Progenitor cell of endocrine pancreas (in vitro differentiated cells): Measurements from ENCODE around the gene ITGAL. TPM values are rescaled to one million over a fixed set of nuclear protein-coding genes. Genes with fewer than 3 reads are reported as not detected.
"Not testable (repeated sequence)": the region's sequence is repeated elsewhere in the genome, so short reads cannot be mapped to it uniquely, and the experiment has no call there.

Experiments used
- DNase-seq: peaks from one replicate; pipeline ENCODE4 v3.0.0; 2021; ENCODE audit warnings: low spot score; ENCODE audit not compliant: unreplicated experiment
- H3K27ac Mint-ChIP-seq: 2 replicates; pipeline ENCODE4 v1.8.0; 2021; ENCODE audit warnings: mild to moderate bottlenecking, moderate library complexity, mixed read lengths
- H3K27me3 Mint-ChIP-seq: 2 replicates; pipeline ENCODE4 v1.8.0; 2021; ENCODE audit warnings: mixed read lengths
- H3K36me3 Mint-ChIP-seq: 2 replicates; pipeline ENCODE4 v1.8.0; 2022; ENCODE audit warnings: mixed read lengths; ENCODE audit not compliant: insufficient read depth
- H3K4me1 Mint-ChIP-seq: 2 replicates; pipeline ENCODE4 v1.8.0; 2021; ENCODE audit warnings: low read depth, mixed read lengths
- H3K4me3 Mint-ChIP-seq: 2 replicates; pipeline ENCODE4 v1.8.0; 2021; ENCODE audit warnings: low read depth, mild to moderate bottlenecking, moderate library complexity, mixed read lengths
- H3K9me3 Mint-ChIP-seq: 2 replicates; pipeline ENCODE4 v1.8.0; 2021; ENCODE audit warnings: low read depth, mixed read lengths
- CTCF ChIP-seq: fragments of 200-600 bp; sonication (generic); IDR thresholded peaks from one replicate; pipeline ENCODE4 v1.5.0; 2021; ENCODE audit warnings: antibody characterized with exemption, mild to moderate bottlenecking; ENCODE audit not compliant: unreplicated experiment
- total RNA-seq: library from RNA; stranded (reverse); gene quantifications from 2 replicates; pipeline ENCODE4 v1.2.1, GENCODE V29; 2021

Gene ITGAL
- total RNA-seq, 1 donor from 2014 or later = 0.53 TPM

GRCh38 chr16:30534368-30535105 lies 62.0 kb downstream of the ITGAL start, which contains the start of gene ZNF747:
TSS of gene ZNF747 (minus strand) at chr16:30534858. CDS start at chr16:30534679, 179 bp downstream.
- peaks cover 46% of the 10 kb centered on the region for H3K36me3 Mint-ChIP-seq
- peaks cover 21% of the 10 kb centered on the region for H3K4me1 Mint-ChIP-seq
- peaks cover 10% of the 10 kb centered on the region for H3K9me3 Mint-ChIP-seq
- no peaks in the 10 kb centered on the region for H3K27me3 Mint-ChIP-seq
- peak; percentile 76 for DNase-seq
- H3K27ac Mint-ChIP-seq = peak within 1 kb of the TSS; percentile 96
- TF ChIP-seq CTCF = no peak
- H3K4me3 Mint-ChIP-seq = peak within 1 kb of the TSS; percentile 84

DNA sequence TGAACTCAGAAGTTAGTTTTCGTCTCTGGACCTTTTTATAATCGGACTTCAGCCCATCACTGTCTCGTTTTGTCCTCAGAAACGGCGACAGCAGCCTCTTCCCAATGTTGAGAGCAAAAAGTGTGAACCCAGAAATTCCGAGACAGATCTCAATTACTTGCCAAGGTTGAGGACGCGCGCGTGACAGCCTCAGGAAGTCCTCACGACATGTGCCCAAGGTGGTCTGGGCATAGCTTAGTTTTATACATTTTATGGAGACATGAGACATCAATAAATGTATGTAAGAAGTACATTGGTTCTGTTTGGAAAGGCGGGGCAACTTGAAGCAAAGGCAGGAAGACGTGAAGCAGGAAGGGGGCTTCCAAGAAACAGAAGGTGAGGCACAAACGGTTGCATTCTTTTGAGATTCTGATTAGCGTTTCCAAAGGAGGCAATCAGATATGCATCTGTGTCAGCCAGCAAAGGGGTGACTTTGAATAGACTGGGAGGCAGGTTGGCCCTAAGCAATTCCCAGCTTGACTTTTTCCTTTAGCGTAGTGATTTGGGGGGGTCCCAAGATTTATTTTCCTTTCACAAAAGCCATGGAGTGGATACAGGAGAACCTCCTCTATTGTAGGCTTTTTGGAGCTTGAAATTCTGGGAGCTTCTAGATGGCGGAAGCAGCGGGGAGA lies 62.7 kb downstream of the ITGAL start:
- Mint-ChIP-seq H3K4me1 (peaks cover 19% of the 10 kb centered on the region), H3K9me3 (peaks cover 10% of the 10 kb centered on the region), H3K36me3 (peaks cover 49% of the 10 kb centered on the region), H3K27ac (peak overlapping the region; percentile 96), H3K27me3 (no peaks in the 10 kb centered on the region), H3K4me3 (peak overlapping the region; percentile 84)
- no peak for TF ChIP-seq CTCF
- DNase-seq = no peak

DNA sequence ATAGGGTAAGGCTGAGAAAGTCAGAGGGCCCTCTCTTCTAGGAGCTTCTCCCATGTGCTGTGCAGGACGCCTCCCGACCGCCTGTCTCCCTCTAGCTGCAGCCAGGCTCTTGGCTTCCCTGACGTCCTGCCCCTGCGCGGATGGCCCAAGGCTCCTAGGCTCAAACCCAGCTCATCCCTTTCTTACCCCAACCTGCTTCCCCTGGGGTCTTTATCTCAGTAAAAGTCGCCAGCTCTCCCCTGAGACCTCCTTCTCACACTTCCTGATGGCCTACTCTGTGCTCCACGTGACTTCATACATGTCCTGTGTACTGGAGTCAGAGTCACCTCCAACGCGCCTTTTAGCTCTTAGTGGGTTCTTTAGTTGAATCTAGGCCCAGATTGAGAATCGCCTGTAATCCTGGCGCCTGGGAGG lies 63.2 kb downstream of the ITGAL start:
- Mint-ChIP-seq H3K4me3 (peak overlapping the region; percentile 84), H3K9me3 (peaks cover 10% of the 10 kb centered on the region), H3K4me1 (peaks cover 17% of the 10 kb centered on the region), H3K27ac (peak overlapping the region; percentile 96), H3K36me3 (peaks cover 46% of the 10 kb centered on the region), H3K27me3 (no peaks in the 10 kb centered on the region)
- no peak for DNase-seq
- peak; percentile 42 for TF ChIP-seq CTCF

- H3K27me3 Mint-ChIP-seq = not testable (repeated sequence)
- peaks cover 43% of the 10 kb centered on the region for H3K36me3 Mint-ChIP-seq
Measured at GRCh38 chr16:30536391-30537024, 64.0 kb downstream of the ITGAL start.

GRCh38 chr16:30539000-30539964 lies 66.7 kb downstream of the ITGAL start:
- H3K9me3 Mint-ChIP-seq = peaks cover 10% of the 10 kb centered on the region
- peak overlapping the region; percentile 84 for H3K27ac Mint-ChIP-seq
- H3K27me3 Mint-ChIP-seq = no peaks in the 10 kb centered on the region
- H3K4me3 Mint-ChIP-seq = no peak overlapping the region
- peaks cover 40% of the 10 kb centered on the region for H3K36me3 Mint-ChIP-seq
- DNase-seq = no peak
- peaks cover 11% of the 10 kb centered on the region for H3K4me1 Mint-ChIP-seq
- no peak for TF ChIP-seq CTCF

More at GRCh38 chr16:30536391-30537024, 64.0 kb downstream of the ITGAL start:
- Mint-ChIP-seq H3K9me3 (peaks cover 10% of the 10 kb centered on the region), H3K4me3 (peak overlapping the region; percentile 84), H3K27ac (peak overlapping the region; percentile 76), H3K4me1 (peaks cover 16% of the 10 kb centered on the region)
- DNase-seq = not testable (repeated sequence)

DNA sequence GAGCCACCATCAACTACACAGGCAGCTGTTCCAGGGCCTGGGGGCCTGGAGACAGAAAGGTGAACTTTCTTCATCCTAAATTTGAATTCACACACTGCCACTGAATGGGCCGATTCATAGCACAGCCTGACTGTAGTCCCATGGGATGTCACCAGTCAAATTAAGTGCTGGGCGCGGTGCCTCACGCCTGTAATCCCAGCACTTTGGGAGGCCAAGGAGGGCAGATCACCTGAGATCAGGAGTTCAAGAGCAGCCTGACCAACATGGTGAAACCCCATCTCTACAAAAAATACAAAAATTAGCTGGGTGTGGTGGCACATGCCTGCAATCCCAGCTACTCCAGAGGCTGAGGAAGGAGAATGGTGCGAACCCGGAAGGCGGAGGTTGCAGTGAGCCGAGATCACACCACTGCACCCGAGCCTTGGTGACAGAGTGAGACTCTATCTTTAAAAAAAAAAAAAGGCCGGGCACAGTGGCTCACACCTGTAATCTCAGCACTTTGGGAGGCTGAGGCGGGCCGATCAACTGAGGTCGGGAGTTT lies 67.5 kb downstream of the ITGAL start:
- H3K27me3 Mint-ChIP-seq, DNase-seq, H3K4me1 Mint-ChIP-seq, H3K4me3 Mint-ChIP-seq: not testable (repeated sequence)
- Mint-ChIP-seq H3K9me3 (peaks cover 10% of the 10 kb centered on the region), H3K36me3 (peaks cover 38% of the 10 kb centered on the region), H3K27ac (peak overlapping the region; percentile 84)

DNA sequence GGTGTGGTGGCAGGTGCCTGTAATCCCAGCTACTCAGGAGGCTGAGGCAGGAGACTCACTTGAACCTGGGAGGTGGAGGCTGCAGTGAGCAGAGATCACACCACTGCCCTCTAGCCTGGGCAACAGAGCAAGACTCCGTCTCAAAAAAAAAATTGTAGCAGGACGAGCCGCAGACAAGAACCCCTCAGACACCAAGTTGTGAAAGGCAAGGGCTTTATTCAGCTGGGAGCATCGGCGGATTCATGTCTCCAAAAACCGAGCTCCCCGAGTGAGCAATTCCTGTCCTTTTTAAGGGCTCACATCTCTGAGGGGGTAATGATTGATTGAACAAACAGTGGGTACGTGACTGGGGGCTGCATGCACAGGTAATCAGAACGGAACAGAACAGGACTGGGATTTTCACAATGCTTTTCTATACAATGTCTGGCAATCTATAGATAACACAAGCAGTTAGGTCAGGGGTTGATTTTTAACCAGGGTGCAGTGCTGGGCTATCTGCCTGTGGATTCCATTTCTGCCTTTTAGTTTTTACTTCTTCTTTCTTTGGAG lies 68.4 kb downstream of the ITGAL start:
- DNase-seq, H3K27me3 Mint-ChIP-seq, H3K27ac Mint-ChIP-seq, H3K4me1 Mint-ChIP-seq, H3K4me3 Mint-ChIP-seq: not testable (repeated sequence)
- H3K9me3 Mint-ChIP-seq = peaks cover 16% of the 10 kb centered on the region
- peaks cover 41% of the 10 kb centered on the region for H3K36me3 Mint-ChIP-seq
